Lower leg skin (tissue), 3 donors: ENCODE results near the gene CCDC182.

Source experiments
- CTCF ChIP-seq, 3 donors: fragments of 450-650 bp; IDR thresholded peaks; one replicate each; pipeline ENCODE4 v1.5.1; 2016; ENCODE audit warnings: antibody characterized with exemption in 3 of 3, mild to moderate bottlenecking in 3 of 3, moderate library complexity in 2 of 3
- POLR2A ChIP-seq, 2 donors: fragments of 450-650 bp; IDR thresholded peaks; one replicate each; pipeline ENCODE4 v1.6.1; 2016 to 2017; ENCODE audit warnings: antibody characterized with exemption in 2 of 2, mild to moderate bottlenecking in 1 of 2, moderate library complexity in 1 of 2

GRCh38 chr17:57756951-57757350, 11.9 kb upstream of the CCDC182 start:
- TF ChIP-seq CTCF (IDR thresholded peaks at IDR 0.05) = no peak
- TF ChIP-seq POLR2A (IDR thresholded peaks at IDR 0.05) = no peak
